Esophagus squamous epithelium (tissue), 4 donors: Measurements from ENCODE around the gene CD300LG.

ENCODE experiments used
- POLR2A ChIP-seq, 4 donors: fragments of 450-650 bp; IDR thresholded peaks; one replicate each; pipeline ENCODE4 v1.6.1; 2017; ENCODE audit warnings: antibody characterized with exemption in 4 of 4, mild to moderate bottlenecking in 4 of 4, moderate library complexity in 3 of 4
- TF ChIP-seq, protein P1 (sequence below), 6 experiments: fragments of 450-650 bp in 4 of 6; fragments of 200-600 bp in 2 of 6; sonication (generic) in 2 of 6; IDR thresholded peaks; one replicate each; pipeline ENCODE4 v1.5.1; 2016 to 2019; ENCODE audit warnings: antibody characterized with exemption in 6 of 6, mild to moderate bottlenecking in 4 of 6, moderate library complexity in 4 of 6

DNA sequence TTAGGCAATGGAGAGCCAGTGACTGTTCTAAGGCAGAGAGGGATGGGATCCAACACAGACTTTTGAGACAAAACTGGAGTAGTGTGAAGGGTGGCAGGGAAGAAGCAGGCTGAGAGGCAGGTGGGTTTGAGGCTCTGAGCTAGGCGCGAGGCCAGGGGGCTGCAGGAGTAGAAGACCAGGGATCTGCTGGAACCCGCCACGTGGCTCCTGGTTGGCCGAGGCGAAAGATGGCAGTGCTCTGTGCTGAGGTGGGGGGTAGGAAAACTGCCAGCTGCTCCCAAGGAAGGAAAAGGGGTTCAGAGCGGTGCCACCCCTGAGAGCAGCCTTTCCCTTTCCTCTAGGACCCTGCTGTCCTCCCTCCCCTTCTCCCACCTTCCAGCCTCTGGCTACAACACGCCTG lies 5.6 kb downstream of the CD300LG start:
- TF ChIP-seq, protein P1, sequence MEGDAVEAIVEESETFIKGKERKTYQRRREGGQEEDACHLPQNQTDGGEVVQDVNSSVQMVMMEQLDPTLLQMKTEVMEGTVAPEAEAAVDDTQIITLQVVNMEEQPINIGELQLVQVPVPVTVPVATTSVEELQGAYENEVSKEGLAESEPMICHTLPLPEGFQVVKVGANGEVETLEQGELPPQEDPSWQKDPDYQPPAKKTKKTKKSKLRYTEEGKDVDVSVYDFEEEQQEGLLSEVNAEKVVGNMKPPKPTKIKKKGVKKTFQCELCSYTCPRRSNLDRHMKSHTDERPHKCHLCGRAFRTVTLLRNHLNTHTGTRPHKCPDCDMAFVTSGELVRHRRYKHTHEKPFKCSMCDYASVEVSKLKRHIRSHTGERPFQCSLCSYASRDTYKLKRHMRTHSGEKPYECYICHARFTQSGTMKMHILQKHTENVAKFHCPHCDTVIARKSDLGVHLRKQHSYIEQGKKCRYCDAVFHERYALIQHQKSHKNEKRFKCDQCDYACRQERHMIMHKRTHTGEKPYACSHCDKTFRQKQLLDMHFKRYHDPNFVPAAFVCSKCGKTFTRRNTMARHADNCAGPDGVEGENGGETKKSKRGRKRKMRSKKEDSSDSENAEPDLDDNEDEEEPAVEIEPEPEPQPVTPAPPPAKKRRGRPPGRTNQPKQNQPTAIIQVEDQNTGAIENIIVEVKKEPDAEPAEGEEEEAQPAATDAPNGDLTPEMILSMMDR (IDR thresholded peaks at IDR 0.05): no peak
- no peak for TF ChIP-seq POLR2A (IDR thresholded peaks at IDR 0.05)
